Kasumi-1 (cell line): ENCODE data around the gene WRNIP1.
A peak's percentile ranks its signal among the peaks of the same experiment; 100 is the strongest.
"Not testable (repeated sequence)": the region's sequence is repeated elsewhere in the genome, so short reads cannot be mapped to it uniquely, and the experiment has no call there.

ENCODE experiments used
- DNase-seq, 2 experiments: peaks; one replicate each; lab custom pipeline; 2025; lab: John Stamatoyannopoulos, UW

Gene WRNIP1

DNA sequence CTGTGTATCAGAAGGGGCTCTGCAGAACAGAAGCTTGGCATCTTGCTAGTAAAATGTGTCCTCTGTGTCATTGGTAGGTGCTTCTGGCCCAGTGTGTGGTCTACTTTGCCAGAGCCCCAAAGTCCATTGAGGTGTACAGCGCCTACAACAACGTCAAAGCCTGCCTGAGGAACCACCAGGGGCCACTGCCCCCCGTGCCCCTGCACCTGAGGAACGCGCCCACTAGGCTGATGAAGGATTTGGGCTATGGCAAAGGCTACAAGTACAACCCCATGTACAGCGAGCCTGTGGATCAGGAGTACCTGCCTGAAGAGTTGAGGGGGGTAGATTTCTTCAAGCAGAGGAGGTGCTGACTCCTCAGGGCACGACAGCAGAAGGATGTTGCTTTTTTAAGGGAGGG is 19.7 kb downstream of the WRNIP1 start:
- no peak for DNase-seq

DNA sequence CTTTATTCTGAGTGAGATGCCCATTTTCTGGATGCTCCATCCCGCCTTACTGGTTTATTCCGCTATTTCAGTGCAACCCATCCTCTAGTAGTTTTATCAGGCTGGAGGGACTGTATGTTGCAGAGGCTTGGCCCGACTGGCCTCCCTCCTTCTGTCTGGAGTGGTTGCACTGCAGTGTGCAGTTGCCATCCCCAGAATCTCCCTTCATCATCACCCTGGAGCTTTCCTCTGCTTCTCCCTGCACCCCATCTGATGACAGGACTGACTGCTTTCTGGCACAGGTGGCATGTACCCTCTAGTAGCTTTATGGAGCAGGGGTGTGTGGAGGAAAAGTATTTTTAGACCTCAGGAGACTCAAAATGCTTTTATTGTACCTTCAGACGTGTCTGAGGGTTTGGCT is 21.1 kb downstream of the WRNIP1 start:
- DNase-seq: no peak

DNA sequence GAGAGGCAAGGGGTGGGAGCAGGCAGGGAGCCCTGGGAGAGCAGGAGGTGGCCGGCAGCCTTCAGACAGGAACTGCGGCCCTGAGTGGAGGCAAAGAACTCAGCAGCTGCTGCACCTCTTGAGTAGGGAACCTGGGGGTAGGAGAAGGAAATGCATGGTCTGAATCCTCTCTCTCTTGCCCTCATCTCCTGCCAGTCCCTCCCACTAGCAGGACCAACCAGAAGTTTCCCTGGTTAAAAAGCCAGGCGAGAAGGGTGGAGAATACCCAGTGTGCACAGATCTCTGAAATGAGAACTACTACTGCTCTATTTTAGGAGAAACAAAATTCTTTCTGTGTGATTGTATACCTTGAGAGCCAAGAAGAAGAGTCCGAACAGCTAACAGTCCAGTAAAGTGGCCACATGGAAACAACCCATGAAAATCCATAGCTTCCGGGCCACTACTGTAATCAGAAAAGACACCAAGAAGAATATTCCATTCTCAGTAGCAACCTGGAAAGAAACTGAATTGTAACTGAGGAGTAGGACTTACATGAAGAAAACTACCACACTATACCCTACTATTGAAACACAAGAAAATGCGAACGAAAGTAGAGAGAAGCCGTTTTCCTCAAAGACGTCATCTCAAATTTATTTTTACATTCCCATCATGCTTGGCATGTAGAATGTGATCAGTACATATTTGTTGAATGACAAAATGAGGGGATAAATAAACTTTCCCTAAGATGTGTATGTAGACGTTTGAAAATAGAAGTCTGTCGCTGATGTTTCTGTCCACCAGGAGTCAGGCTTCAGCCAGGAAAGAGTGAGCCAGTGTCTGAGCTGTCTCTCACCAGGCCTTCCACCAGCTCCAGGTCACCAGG is 25.6 kb downstream of the WRNIP1 start:
- peak; percentile 88 to 91 for DNase-seq

DNA sequence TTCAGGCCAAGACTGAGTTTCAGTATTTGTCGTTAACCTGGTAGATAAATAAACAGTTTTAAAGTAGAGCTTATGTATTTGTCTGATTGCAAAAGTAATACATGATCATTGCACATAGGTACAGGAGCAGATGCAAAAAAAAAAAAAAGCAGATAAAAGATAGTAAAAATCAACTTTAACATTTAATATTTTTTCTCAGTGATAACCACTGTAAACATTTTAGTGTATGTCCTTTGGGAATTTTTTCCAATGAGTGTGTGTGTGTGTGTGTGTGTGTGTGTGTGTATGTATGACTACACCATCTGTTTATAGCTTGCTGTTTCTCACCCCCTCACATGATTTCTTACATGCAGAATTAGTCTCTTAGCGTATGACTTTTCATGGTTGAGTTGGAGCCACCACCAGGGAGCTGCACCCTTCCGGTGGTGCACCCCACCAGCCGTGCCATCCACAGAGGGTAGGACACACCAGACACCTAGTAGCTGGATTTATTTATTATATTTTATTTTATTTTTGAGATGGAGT is 26.3 kb downstream of the WRNIP1 start:
- DNase-seq: no peak

DNA sequence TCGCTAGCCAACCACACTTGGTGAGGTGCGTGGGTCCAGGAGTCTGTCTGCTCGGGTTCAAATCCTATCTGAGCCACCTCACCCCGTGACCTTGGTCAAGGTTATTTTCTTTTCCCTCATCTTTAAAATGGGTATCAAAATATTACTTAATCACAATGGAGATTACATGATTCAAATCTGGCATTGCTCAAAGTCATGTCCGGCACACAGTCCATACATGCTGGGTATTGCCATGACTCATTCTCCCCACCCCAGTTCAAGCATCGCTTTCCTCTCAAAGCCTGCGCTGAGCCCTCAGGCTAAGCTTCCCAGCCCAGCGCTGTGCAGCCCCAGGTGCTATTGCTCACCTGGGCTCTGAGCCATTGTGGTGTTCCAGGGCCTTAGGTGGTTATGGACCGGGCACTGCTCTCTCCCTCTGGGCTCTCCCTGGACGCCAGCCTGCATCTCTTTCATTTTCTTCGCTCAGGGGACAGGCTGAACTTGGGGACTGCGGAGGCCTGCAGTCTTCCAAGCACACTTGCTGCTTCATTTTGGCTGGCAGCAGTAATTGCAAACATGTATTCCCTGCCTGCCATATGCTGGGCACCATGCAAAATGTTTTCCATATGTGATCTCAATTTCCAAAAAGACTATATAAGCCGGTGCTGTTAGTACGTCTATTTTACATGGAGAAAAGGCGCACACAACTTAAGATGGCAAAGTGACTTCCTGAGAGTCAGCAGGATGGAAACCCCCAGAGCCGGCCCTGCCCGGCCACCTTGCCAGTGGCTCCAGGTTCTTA is 27.3 kb downstream of the WRNIP1 start:
- no peak for DNase-seq

DNA sequence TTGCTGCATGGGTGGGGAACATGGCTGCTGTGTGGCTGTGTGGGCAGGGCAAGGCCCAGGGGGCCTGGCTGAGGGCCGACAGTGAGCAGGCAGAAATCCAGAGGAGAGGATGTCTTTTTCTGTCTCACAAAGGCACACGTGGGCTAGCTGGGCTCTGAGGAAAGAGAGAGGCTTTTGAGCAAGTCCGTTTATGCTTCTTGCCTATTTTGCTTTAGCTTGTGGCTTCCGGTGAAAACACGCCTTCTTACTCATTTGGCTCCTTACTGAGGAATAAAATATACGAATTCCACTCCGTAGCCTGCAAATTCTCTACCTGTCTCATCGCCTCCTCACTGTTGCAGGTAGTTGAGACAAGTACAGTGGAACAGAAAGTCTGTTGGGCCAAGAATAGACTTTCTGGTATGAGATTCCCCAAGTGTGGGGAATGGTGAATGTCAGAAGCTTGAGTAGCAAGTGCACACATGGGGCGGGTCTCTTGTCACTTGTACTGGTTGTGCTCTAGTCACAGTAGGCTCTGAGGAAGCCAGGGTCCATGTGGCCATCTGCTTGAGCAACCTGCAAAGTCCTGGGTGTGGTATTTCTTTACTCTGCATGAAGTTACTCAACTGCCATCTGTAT is 28.4 kb downstream of the WRNIP1 start:
- DNase-seq: peak; percentile 83 to 86

DNA sequence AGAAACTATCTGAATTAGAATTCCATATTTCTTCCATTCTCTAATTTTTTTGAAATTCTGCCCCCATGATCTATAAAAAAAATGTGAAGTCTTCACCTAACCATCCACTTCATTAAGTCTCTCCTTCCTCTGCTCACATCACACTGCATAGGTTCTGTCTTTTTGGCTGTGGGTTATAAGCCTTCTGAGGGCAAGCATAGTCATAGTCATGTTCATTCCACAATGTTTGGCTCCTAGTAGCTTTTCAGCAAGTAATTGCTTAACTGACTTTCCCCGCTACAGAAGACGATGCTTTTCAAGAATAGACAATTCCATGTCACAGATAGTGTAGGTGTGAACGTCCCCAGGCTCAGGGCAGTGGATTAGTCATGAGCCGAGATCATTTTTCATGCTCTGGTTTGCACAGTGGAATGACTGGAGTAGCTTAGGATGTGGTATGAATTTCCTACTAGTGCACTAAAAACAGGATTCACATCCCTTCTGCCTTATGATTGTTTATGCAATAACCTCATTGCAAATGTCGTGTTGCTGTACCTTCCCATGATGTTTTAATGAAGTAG is 29.1 kb downstream of the WRNIP1 start:
- DNase-seq: no peak

DNA sequence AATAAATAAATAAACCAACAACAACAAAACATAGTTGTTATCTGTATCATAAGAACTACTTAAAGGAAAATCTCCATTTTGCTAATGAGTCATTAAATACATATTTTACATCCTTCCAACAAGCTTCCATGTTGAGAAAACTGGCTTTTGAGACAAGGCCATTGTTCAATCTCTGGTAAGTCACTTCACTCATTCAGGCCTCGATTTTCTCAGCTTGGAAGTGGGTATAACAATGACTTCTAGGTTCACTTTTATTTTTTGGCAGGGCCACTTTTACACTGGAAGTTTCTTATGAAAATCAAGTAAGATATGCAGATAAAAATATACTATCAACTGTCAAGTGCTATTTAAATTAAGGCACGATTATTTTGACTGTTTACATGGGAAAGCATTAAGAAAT is 30.0 kb downstream of the WRNIP1 start:
- DNase-seq: no peak

DNA sequence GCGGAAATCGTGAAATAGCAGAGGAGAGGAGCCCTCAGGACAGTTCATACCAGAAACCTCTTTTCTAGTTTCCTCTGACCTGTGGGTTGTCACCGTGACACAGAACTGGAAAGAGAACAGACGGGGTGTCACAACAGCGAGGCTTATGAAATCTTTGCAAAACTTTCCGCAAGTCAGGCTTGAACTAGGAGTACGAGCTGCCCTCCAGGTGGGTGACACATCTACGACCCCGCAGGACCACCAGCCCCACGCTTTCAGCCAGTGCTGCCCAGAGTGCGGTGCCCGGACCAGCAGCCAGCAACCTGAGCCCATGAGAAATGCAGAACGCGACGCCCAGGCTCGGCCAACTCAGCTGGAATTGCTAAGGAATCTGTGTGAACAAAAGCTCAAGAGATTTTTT is 30.8 kb downstream of the WRNIP1 start:
- peak; percentile 13 to 21 for DNase-seq

DNA sequence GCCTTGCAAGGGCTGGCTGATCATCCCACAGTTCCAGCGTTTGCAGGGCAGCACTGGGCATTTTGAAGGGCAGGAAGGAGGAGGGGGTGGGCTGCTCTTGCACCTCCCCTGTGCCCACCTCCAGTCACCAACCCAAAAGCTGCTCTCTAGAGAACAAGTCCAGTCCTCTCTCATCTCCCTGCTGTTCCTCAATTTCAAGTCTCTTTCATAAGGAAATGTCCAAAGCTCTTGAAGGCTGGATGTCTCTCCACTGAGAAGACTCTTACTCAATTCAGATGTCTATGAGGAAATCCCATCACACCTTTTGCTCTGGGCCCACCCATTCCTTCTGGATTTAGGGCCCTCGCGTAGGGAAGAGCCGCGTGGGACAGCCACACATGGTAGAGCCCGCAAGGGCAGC is 31.7 kb downstream of the WRNIP1 start:
- peak; percentile 14 to 21 for DNase-seq

DNA sequence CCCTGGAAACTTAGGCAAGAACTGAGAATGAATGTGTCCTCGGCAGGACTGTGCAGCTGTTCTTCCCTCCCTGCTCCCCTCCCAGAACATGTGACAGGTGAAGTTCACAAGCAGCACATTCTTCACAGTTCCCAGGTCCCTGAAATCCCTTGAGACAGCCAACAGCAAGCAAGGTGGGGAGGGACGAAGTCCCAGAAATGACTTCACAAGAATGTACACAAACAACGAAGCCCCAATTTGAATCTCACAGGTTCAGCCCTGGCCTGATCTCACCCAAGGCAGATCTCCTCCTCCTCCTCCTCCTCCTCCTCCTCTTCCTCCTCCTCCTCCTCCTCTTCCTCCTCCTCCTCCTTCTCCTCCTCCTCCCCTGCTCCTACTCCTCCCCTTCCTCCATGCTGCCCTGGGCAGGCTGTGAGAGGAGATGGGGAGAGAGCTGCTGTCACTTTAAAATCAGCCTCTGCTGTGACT is 32.4 kb downstream of the WRNIP1 start:
- DNase-seq: peak in 1 of 2 experiments; percentile 35

DNA sequence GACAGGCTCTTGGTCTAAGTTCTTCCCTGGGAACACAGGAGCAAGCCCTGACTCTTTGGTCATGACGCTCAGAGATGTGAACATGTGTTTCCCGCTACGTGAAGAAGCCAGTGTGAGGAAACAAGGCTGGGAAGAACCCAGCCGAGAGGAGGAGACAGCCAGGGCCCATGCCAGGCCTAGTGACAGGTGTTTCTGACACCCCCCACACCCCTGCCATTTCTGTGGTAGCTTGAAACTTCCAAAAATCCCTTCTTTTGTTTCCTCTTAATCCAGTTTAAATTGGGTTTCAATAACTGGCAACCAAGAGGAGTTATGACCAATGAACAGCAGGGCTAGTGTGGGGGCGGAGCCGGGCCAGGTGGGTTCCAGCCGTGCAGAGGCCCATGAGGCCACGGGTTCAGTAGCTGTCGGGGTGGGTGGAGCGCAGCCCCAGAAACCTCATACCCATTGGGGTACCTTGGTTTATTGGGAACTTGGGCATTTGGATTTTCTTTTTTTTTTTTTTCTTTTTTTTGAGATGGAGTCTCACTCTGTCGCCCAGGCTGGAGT is 33.5 kb downstream of the WRNIP1 start:
- DNase-seq: no peak

DNA sequence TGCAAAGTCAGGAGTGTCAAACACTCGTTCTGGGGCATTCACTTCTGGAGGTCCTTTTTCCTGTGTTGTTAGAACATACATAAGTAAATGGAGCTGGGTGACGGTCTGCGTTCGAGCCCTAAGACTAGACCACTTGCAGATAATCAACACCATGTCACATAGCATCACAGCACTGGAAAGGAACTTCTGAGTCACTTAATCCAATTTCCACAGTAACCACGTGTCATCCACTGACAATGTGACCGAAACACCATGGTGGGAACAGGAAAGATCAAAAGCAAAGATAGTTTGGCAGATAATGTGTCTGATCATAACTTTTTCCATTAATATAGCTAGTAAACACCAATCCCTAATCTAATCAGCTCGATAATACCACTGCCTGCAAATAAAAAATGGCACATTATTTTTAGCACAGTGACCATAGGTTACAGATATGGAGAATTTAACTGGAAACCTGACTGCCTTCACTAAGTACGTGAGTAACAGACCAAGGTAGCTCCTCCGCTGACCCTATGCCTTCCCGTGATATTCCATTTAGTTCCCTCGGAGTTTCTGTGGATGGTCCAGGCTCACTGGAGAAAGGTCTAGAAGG is 34.8 kb downstream of the WRNIP1 start:
- peak in 1 of 2 experiments; percentile 5 for DNase-seq

DNA sequence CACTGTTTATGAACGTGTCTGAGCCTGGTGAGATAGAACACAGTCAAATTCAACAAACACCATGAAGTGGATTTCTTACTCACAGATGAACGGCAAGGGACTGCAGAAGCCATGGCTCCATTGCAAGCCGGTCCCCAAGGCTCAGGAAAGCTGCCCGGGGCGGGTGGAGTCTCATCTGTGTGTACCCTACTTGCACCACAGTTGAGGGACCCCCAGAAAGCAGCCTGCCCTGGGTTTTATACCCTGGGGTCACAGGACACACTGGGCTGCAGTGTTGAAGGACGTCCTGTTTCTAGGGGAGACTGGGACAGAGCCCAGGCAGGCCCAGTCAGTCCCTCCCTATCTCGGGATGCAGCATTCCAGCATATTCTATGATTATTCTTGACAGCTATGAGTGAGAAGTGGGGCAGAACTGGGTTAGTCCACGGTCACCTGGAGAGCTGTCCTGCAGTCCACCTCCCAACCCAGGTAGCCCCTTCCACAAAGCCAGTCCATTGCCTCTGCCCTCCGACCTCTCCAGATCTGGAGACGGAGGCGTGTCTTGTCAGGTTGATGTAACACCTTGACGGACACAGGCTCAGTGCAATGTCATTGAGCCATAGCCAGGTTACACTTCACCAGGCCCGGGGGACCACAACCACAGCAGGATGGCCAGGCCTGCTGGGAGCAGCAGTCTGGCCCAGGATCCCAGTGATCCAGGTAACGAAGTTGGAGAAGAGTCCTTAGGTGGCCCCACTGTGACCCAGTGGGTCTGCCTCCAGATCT is 35.5 kb downstream of the WRNIP1 start:
- DNase-seq: no peak

DNA sequence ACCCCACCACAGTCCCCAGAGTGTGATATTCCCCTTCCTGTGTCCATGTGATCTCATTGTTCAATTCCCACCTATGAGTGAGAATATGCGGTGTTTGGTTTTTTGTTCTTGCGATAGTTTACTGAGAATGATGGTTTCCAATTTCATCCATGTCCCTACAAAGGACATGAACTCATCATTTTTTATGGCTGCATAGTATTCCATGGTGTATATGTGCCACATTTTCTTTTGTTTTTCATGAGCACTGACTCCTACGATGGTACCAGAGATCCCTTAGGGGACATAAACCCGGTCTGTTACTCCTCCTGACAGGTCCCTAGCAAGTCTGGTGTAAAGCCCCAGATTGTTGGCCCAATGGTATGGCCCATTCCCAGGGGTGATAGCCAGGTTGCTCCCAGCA is 36.5 kb downstream of the WRNIP1 start:
- DNase-seq: not testable (repeated sequence)

DNA sequence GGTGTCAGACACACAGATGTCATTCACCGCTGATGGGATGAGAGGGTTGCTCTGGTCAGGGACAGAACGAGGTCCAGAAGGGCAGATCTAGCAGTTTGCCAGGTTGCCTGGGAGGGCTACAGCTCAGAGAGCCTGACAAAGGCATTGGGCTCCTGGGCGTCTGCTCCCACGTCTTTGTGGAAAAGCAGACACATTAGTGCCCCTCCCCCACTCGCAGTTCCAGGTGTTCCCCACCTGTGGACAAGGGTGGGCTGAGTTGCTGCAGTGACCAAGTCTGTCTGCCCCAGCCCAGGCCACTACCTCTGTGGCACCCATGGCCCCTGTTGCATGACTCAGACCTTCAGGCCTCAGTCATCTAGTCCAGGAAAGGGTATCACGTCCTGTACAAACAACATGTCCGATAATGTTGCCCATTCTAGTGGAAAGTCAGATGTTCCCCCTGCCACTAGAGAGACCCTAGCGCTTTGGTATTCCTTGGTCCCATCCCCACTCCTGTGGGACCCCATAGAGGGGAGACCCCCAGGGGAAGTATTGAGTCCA is 37.4 kb downstream of the WRNIP1 start:
- no peak for DNase-seq

DNA sequence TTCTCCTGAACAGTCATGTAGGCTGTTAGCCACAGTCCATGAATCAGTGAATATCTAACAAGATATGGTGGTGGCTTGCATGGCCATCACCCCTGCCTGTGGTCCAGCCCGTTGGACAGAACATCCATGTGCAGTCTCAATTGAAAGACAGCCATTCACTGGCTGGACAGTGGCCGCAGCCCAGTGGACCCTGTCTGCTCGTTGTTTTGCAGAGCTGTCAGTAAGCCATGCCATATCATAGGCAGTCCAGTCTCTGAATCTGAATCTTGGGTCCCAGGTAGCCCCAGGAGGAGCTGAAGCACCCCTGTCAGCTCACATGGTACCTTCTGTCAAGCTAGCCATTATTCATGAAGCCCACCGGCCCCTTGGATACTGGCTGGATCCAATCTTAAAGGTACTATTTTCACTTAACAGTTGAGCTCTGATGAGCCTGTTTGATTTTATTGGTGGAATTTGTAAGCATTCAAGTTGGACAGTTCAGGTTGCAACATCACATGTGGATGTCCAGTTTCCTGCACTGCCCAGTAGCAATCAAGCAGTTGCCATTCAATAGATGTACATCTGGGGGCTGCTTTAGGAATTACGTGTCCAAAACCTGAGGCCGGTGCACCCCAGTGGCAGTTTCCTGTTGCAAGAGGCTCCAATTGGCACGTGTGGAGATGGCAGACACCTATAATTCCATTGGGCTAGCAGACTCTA is 38.7 kb downstream of the WRNIP1 start:
- no peak for DNase-seq

DNA sequence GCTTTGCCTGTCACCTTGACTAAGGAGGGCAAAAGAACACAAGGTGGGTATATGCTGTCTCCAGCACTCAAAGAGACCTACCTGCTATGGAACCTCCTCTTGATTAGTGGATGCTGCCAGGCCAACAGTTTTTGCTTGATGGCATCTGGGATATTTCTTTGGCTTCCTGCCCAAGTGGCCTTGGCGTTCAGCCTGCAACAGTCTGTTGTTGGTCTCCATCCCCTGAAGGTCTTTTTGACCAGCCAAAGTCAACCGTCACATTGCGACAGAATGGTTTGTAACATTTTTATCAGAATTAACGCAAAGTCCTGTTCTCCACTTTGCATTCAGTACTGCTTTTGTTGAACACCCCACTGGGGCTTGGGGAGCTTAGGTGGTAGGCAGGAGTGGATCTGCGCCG is 39.3 kb downstream of the WRNIP1 start:
- DNase-seq: no peak

DNA sequence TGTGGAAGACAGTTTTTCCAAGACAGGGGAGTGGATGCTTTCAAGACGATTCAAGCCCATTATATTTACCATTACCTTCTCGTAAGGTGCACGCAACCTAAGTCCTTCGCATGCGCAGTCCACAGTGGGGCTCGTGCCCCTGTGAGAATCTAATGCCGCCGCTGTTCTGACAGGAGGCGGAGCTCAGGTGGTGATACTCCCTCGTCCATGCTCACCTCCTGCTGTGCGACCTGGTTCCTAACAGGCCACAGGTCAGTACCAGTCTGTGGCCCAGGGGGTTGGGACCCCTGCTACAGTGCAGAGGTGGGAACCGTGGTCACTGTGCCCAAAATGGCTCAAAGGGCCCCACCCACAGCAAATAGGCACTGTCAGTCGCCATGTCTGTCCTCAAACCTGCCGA is 39.8 kb downstream of the WRNIP1 start:
- DNase-seq: no peak

DNA sequence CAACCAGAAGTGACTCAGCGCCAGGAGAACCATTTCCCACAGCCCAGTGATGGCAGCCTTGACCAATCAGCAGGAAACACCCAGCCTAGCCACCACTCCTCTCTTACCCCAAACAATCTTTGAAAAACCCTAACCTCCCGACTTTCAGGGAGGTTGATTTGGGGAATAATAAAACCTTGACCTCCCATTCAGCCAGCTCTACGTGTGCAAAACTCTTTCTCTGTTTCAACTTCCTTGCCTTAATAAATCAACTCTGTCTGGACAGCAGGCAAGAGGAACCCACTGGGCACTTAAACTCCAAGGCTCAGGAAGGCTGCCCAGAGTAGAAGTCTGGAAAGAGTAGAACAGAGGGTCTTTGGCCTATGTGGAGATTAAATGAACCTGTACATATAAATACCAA is 41.5 kb downstream of the WRNIP1 start:
- DNase-seq: no peak
